Retina (tissue), 1 donor: ENCODE results near the gene CCDC87.
A peak's percentile ranks its signal among the peaks of the same experiment; 100 is the strongest.
"Not testable (repeated sequence)": the region's sequence is repeated elsewhere in the genome, so short reads cannot be mapped to it uniquely, and the experiment has no call there.

Experiments used
- DNase-seq: peaks from one replicate; pipeline ENCODE4 v3.0.0-alpha.2; 2016

Gene CCDC87

GRCh38 chr11:66549696-66550095 lies 43.2 kb downstream of the CCDC87 start:
- DNase-seq: no peak

DNA sequence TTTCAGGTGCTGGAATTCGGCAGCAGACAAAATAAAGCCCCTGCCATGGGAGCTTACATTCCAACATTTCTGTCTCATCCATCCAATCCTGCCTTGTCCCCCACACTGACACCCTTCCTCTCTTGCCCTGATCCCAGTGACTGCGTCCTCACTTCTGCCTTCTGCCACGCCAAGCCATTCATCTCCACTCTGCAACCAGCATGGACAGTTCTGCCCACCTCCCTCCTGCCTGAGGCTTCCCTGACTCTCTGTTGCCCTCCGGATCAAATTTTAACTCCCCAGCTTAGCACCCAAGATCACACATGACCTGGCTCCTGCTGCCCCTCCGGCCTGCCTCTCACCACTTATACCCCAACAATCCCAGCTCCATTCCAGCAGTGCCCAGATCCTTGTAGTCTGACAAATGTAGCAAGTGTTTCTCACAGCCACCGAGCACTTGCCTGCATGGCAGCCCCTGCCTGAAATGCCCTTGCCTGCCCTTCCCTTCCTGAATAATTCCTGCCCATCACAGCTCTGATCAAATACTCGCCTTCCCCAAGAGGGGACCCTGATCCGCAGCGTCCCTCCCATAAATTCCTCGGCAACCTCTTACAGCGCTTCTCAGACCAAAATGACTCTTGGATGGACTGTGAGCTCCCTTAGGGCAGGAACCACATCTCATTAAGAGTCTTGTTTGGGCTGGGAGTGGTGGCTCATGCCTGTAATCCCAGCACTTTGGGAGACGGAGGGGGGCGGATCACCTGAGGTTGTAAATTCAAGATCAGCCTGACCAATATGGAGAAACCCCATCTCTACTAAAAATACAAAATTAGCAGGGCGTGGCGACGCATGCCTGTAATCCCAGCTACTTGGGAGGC lies 43.9 kb downstream of the CCDC87 start:
- DNase-seq: no peak

DNA sequence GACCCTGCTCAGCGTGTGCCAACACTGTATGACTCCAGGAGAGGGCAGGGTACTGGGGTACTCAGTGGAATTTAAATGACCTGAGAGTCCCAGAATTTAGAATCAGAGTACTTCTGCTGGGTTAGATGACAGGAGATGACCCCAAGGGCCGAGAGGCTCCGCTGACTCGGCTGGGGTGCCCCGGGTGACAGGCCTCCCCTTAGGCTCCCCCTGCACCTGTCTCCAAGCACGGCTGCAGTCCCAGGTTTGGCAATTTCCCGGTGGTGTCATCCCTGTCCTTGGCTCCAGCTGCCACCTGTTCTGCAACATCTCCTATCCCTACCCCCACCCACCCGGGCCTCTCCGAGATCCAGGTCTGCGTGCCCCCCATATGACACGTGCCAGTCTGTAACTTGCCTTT lies 44.8 kb downstream of the CCDC87 start:
- no peak for DNase-seq

- no peak for DNase-seq
These were observed 45.2 kb downstream of the CCDC87 start for GRCh38 chr11:66547662-66548009.

GRCh38 chr11:66546966-66547661 lies 45.7 kb downstream of the CCDC87 start:
- no peak for DNase-seq

- no peak for DNase-seq
These were observed 46.4 kb downstream of the CCDC87 start, which contains the start of gene ACTN3 for GRCh38 chr11:66546368-66546965. ACTN3 (plus strand) TSS chr11:66546903; CDS start chr11:66546938, 35 bp downstream.

GRCh38 chr11:66545701-66546367 lies 47.0 kb downstream of the CCDC87 start, which contains the start of gene ZDHHC24:
ZDHHC24 (minus strand) TSS chr11:66546048; CDS start chr11:66546003, 45 bp downstream.
- DNase-seq: peak; percentile 96

DNA sequence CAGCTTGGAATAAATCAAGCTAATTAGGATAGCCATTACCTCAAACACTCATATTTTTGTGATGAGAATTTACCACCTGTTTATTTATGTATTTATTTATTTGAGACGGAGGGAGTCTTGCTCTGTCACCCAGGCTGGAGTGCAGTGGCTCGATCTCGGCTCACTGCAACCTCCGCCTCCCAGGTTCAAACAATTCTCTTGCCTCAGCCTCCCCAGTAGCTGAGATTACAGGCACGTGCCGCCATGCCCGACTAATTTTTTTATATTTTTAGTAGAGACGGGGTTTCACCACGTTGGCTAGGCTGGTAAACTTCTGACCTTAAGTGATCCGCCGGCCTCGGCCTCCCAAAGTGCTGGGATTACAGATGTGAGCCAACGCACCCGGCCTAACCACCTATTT lies 47.9 kb downstream of the CCDC87 start:
- not testable (repeated sequence) for DNase-seq

DNA sequence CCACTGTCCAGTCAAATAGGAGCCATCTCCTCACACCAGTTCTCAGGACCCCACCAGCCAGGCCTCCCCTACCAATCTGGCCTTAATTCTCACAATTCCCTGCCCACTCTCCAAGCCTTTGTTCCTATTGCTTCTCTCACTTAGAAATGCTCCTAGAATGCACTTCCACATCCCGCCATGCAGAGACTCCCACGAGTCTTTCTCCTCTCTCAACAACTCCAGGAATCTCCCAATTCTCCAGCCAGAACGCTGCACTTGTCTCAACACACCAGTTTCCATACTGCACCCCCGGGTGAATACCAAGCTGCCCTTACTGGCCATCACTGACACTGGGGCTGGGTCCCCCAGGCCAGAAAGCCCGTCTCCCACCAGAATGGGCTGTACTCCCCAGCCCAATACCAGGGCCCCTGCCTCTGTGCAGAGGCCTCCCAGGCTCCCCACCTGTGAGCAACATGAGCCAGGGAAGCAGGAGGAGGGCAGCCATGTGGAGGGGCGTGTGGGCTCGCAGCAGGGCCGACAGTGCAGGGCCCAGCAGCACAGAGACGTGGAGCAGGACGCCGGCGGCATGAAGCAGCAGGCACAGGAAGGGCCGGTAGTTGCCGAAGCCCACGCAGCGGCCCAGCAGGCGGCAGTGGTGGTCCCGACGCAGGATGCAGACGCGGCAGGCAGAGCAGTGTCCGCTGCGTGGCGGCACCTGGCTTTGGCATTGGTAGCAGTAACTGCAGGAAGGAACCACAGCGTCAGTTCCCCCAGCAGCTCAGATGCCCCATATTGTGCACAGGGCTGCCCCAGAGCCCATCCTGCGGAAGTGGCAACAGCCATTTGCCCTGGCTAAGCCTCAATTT lies 49.4 kb downstream of the CCDC87 start:
- peak; percentile 78 for DNase-seq

DNA sequence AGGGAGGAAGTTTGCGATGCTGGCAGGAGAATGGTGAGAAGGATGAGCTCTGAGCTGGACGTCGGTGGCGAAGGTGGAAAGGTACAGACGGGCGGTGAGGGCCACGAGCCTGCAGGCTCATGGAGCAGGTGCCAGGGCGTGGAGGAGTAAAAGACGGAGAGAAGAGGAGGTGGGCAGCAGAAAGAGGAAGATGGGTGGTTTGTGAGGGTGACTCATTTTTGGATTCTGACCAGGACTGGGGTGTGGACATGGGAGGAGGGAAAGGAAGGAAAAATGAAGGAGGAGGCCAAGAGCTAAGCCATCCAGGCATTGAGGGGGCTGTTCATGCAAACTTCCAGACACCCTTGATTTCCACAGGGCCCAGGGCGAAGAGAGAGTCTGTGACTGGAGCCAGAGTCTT lies 50.5 kb downstream of the CCDC87 start:
- no peak for DNase-seq

DNA sequence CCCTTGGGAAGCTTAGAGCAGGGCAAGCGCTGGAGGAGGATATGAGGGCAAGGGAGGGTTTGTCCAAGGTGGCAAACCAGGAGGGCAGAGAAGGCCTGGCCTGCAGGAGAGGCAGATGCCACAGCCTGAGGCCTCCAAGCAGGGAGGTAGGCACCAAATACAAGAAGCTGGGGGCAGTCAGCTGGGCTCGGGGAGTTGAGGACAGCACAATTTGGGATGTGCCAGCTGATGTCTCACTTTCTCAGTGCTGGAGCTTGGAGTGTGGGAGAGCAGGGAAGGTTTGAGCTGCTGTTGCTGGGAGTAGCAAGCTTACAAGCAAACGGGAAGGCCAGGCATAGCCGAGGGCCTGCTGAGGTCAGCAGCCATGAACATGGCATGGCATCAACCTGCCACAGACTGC lies 51.0 kb downstream of the CCDC87 start:
- no peak for DNase-seq

- not testable (repeated sequence) for DNase-seq
These were observed 52.3 kb downstream of the CCDC87 start for GRCh38 chr11:66540598-66540997.
